H1 (cell line): ENCODE results near the gene RASAL2. TPM values are rescaled to one million over a fixed set of nuclear protein-coding genes. Genes with fewer than 3 reads are reported as not detected.

Experiments used
- CTCF ChIA-PET: fragments of 300-600 bp; sonication (Branson Sonifier 250); formaldehyde crosslinking; loops from one replicate; lab custom pipeline; 2021; ENCODE audit not compliant: partially characterized antibody; lab: Charles Lee
- POLR2A ChIA-PET: fragments of 300-600 bp; sonication (Branson Sonifier 250); formaldehyde crosslinking; loops from one replicate; lab custom pipeline; 2021; ENCODE audit warnings: inconsistent platforms; ENCODE audit not compliant: partially characterized antibody; lab: Charles Lee
- DNase-seq, 2 experiments: peaks; one replicate each; pipeline versions ENCODE4 v3.0.0 to v3.0.0-alpha.2; 2010 to 2022; ENCODE audit warnings: low spot score in 2 of 2, low read depth in 1 of 2, mixed read lengths in 1 of 2
- FAIRE-seq: peaks from 2 replicates; lab custom pipeline; 2011; peaks lifted over from hg19 to GRCh38; lab: Jason Lieb, UNC
- H2AFZ ChIP-seq: 2 replicates; pipeline ENCODE4 v1.8.1; 2012; ENCODE audit warnings: low read length, inconsistent platforms
- H2AK5ac ChIP-seq: 2 replicates; pipeline ENCODE4 v1.6.1; 2013; ENCODE audit warnings: low read depth, low read length
- H2BK120ac ChIP-seq: replicated peaks from 2 replicates; pipeline ENCODE3; 2013; ENCODE audit warnings: low read depth, low read length, inconsistent platforms
- H2BK12ac ChIP-seq: 2 replicates; pipeline ENCODE4 v1.6.1; 2013; ENCODE audit warnings: low read depth, low read length
- H2BK15ac ChIP-seq: 2 replicates; pipeline ENCODE4 v1.6.1; 2013; ENCODE audit warnings: low read length
- H2BK20ac ChIP-seq: 2 replicates; pipeline ENCODE4 v1.6.1; 2013; ENCODE audit warnings: low read length
- H2BK5ac ChIP-seq: 2 replicates; pipeline ENCODE4 v1.6.1; 2013; ENCODE audit warnings: low read depth, low read length
- H3K14ac ChIP-seq: 2 replicates; pipeline ENCODE4 v1.6.1; 2013; ENCODE audit warnings: inconsistent platforms; ENCODE audit not compliant: insufficient read length
- H3K18ac ChIP-seq: 2 replicates; pipeline ENCODE4 v1.6.1; 2013; ENCODE audit warnings: low read length; ENCODE audit errors: extremely low read depth
- H3K23ac ChIP-seq: 2 replicates; pipeline ENCODE4 v1.6.1; 2013; ENCODE audit warnings: inconsistent platforms; ENCODE audit not compliant: insufficient read length
- H3K23me2 ChIP-seq: 2 replicates; pipeline ENCODE4 v1.6.1; 2013; ENCODE audit warnings: low read depth, low read length
- H3K27ac ChIP-seq: 2 replicates; pipeline ENCODE4 v1.6.1; 2011; ENCODE audit warnings: low read depth, low read length, inconsistent platforms
- H3K27me3 ChIP-seq, 4 experiments: replicated peaks in 1 of 4; 1 replicate in 1 of 4; 2 replicates in 3 of 4; pipeline versions ENCODE4 v1.6.1 to v1.8.1; 2011 to 2013; ENCODE audit warnings: low read length in 3 of 4, mild to moderate bottlenecking in 3 of 4, inconsistent platforms in 2 of 4, mixed read lengths in 2 of 4, moderate library complexity in 1 of 4; ENCODE audit not compliant: control insufficient read depth in 3 of 4, insufficient read depth in 3 of 4; ENCODE audit errors: extremely low read depth in 1 of 4
- H3K36me3 ChIP-seq, 4 experiments: 2 replicates each; pipeline versions ENCODE4 v1.6.1 to v1.8.1; 2011 to 2013; ENCODE audit warnings: mild to moderate bottlenecking in 4 of 4, low read length in 3 of 4, moderate library complexity in 2 of 4, control low read depth in 1 of 4, inconsistent platforms in 1 of 4; ENCODE audit not compliant: insufficient read depth in 4 of 4, control insufficient read depth in 2 of 4
- H3K4ac ChIP-seq: replicated peaks from 2 replicates; pipeline ENCODE3; 2013; ENCODE audit warnings: low read length, low read depth, mixed read lengths, inconsistent platforms; ENCODE audit not compliant: insufficient read length
- H3K4me1 ChIP-seq, 4 experiments: replicated peaks in 1 of 4; 1 replicate in 1 of 4; 2 replicates in 3 of 4; pipeline versions ENCODE4 v1.6.1 to v1.8.1; 2011 to 2013; ENCODE audit warnings: low read length in 3 of 4, inconsistent platforms in 2 of 4, mixed read lengths in 1 of 4; ENCODE audit not compliant: insufficient read depth in 4 of 4, control insufficient read depth in 3 of 4
- H3K4me2 ChIP-seq, 2 experiments: 2 replicates each; pipeline versions ENCODE4 v1.6.1 to v1.8.1; 2011 to 2013; ENCODE audit warnings: low read depth in 2 of 2, low read length in 2 of 2, control low read depth in 1 of 2, inconsistent platforms in 1 of 2, mild to moderate bottlenecking in 1 of 2; ENCODE audit not compliant: insufficient read depth in 1 of 2
- H3K4me3 ChIP-seq, 4 experiments: fragments of 200-600, 300-600 bp in 1 of 4; sonication (generic), shearing (Covaris generic), sonication (Bioruptor Twin) in 1 of 4; 2 replicates each; pipeline versions ENCODE4 v1.5.1 to v1.8.1; 2011 to 2016; ENCODE audit warnings: low read length in 4 of 4, low read depth in 3 of 4, control low read depth in 2 of 4, inconsistent platforms in 2 of 4, mild to moderate bottlenecking in 2 of 4, mixed read lengths in 1 of 4, moderate library complexity in 1 of 4; ENCODE audit not compliant: insufficient read depth in 2 of 4; ENCODE audit errors: extremely low read depth in 1 of 4
- H3K56ac ChIP-seq: replicated peaks from 2 replicates; pipeline ENCODE3; 2013; ENCODE audit warnings: low read depth, mild to moderate bottlenecking, mixed read lengths, low read length, inconsistent platforms; ENCODE audit not compliant: insufficient read length
- H3K79me1 ChIP-seq: 2 replicates; pipeline ENCODE4 v1.6.1; 2013; ENCODE audit warnings: low read depth, low read length, control low read depth
- H3K79me2 ChIP-seq, 2 experiments: 2 replicates each; pipeline versions ENCODE4 v1.6.1 to v1.8.1; 2012 to 2013; ENCODE audit warnings: low read length in 2 of 2, mild to moderate bottlenecking in 2 of 2, inconsistent platforms in 1 of 2; ENCODE audit not compliant: insufficient read depth in 2 of 2, control insufficient read depth in 1 of 2
- H3K9ac ChIP-seq, 4 experiments: replicated peaks in 1 of 4; 1 replicate in 1 of 4; 2 replicates in 3 of 4; pipeline versions ENCODE4 v1.6.1 to v1.8.1; 2011 to 2013; ENCODE audit warnings: low read depth in 3 of 4, low read length in 3 of 4, control low read depth in 2 of 4, mild to moderate bottlenecking in 2 of 4, moderate library complexity in 2 of 4, inconsistent platforms in 1 of 4; ENCODE audit errors: extremely low read depth in 1 of 4
- H3K9me3 ChIP-seq, 2 experiments: 2 replicates each; pipeline versions ENCODE4 v1.6.1 to v1.8.1; 2012 to 2013; ENCODE audit warnings: mild to moderate bottlenecking in 2 of 2, moderate library complexity in 2 of 2, control low read depth in 1 of 2, inconsistent platforms in 1 of 2, low read depth in 1 of 2, low read length in 1 of 2, mixed read lengths in 1 of 2; ENCODE audit not compliant: insufficient read depth in 2 of 2
- H4K20me1 ChIP-seq, 2 experiments: replicated peaks in 1 of 2; 2 replicates each; pipeline versions ENCODE3 to v1.8.1; 2011 to 2013; ENCODE audit warnings: inconsistent platforms in 2 of 2, low read length in 2 of 2, mild to moderate bottlenecking in 1 of 2; ENCODE audit not compliant: insufficient read depth in 2 of 2, control insufficient read depth in 1 of 2
- H4K5ac ChIP-seq: 2 replicates; pipeline ENCODE4 v1.6.1; 2013; ENCODE audit warnings: low read length, low read depth, mixed read lengths, inconsistent platforms; ENCODE audit not compliant: insufficient read length
- H4K8ac ChIP-seq: 2 replicates; pipeline ENCODE4 v1.8.0; 2013; ENCODE audit warnings: mild to moderate bottlenecking, moderate library complexity, low read length, inconsistent platforms; ENCODE audit not compliant: insufficient read depth; ENCODE audit errors: extremely low read depth
- H4K91ac ChIP-seq: replicated peaks from 2 replicates; pipeline ENCODE3; 2013; ENCODE audit warnings: low read length, mixed read lengths, inconsistent platforms; ENCODE audit not compliant: insufficient read length
- HDAC2 ChIP-seq, 2 experiments: fragments of 300-600 bp in 1 of 2; sonication (generic) in 1 of 2; IDR thresholded peaks; 2 replicates each; pipeline ENCODE4 v1.6.1; 2011 to 2012; ENCODE audit warnings: low read depth in 2 of 2, low read length in 2 of 2, mild to moderate bottlenecking in 2 of 2, moderate library complexity in 2 of 2, borderline replicate concordance in 1 of 2, inconsistent platforms in 1 of 2
- RAD21 ChIP-seq, 2 experiments: IDR thresholded peaks in 1 of 2; conservative IDR thresholded peaks in 1 of 2; 2 replicates each; pipeline ENCODE4 v1.6.1; 2011; ENCODE audit warnings: low read depth in 2 of 2, low read length in 2 of 2, improper control_type of control experiment in 1 of 2, inconsistent platforms in 1 of 2, mild to moderate bottlenecking in 1 of 2, moderate library complexity in 1 of 2
- SP4 ChIP-seq: IDR thresholded peaks from 2 replicates; pipeline ENCODE4 v1.6.1; 2012; ENCODE audit warnings: low read length, inconsistent platforms
- SUZ12 ChIP-seq: fragments of 200-600 bp; sonication (generic); IDR thresholded peaks from 2 replicates; pipeline ENCODE4 v1.6.1; 2012; ENCODE audit warnings: mild to moderate bottlenecking, inconsistent platforms, low read length, moderate library complexity, mixed read lengths
- ZNF274 ChIP-seq: IDR thresholded peaks from 2 replicates; pipeline ENCODE4 v1.7.0; 2012; ENCODE audit warnings: low read length, borderline replicate concordance; ENCODE audit errors: extremely low read depth
- WGBS, 2 experiments: shearing (Covaris generic) in 1 of 2; methylation state at CpG; one replicate each; pipeline versions ENCODE4 v1.1.6 to v1.1.7; 2013 to 2015; ENCODE audit warnings: low lambda C conversion rate in 2 of 2, mixed read lengths in 2 of 2, inconsistent platforms in 1 of 2, low coverage in 1 of 2, missing lambda C conversion rate in 1 of 2; ENCODE audit not compliant: insufficient replicate concordance in 2 of 2, insufficient coverage in 1 of 2, insufficient read length in 1 of 2; ENCODE audit errors: extremely low coverage in 1 of 2, missing lambda C conversion rate in 1 of 2; 5-methylcytosine and 5-hydroxymethylcytosine counted together
- polyA plus RNA-seq, 7 experiments: library from polyadenylated mRNA; depleted of rRNA in 3 of 7; stranded (reverse) in 5 of 7; unstranded in 2 of 7; fragments of >200 nt in 5 of 7; fragments of 200-250 nt in 2 of 7; gene quantifications; 1 replicate in 5 of 7; 2 replicates in 1 of 7; 4 replicates in 1 of 7; pipeline versions ENCODE4 v1.2.1 to v1.2.3, GENCODE V29; 2011 to 2013; ENCODE audit warnings: missing spikeins in 2 of 7, mixed read lengths in 2 of 7
- total RNA-seq: library from RNA; stranded (reverse); fragmentation: NEBNext Ultra II Directional; extraction: Animal tissue kit (Norgen Biotek cat#: 25700); gene quantifications from 2 replicates; pipeline ENCODE4 v1.2.1, GENCODE V29; 2021

RASAL2 gene
- total and polyA plus RNA-seq, 2 of the 8 experiments (the other 6 are each of a cell fraction or from before 2014, with no cell fraction given): 15.9 to 32.5 TPM

GRCh38 chr1:178393370-178393769 is 299.5 kb downstream of the RASAL2 start:
- no peaks in the 10 kb centered on the region; the same call in 1 of the 2 replicates for H3K79me1 ChIP-seq
- H3K56ac ChIP-seq: no peak overlapping the region
- no peaks in the 10 kb centered on the region for H3K4me1 ChIP-seq
- no peak overlapping the region for H2BK15ac ChIP-seq
- H2AFZ ChIP-seq: no peak overlapping the region
- no peak overlapping the region for H2AK5ac ChIP-seq
- peaks cover 0 to 1% of the 10 kb centered on the region in 2 experiments for H4K20me1 ChIP-seq
- POLR2A ChIA-PET: interaction anchor here (0.9 kb wide), 1 partner anchor 19 kb away, joined by 3 read pairs; no protein-coding TSS in a partner anchor
- H3K4me3 ChIP-seq: no peak overlapping the region
- no peak overlapping the region for H3K23ac ChIP-seq
- H4K91ac ChIP-seq: no peak overlapping the region
- H4K5ac ChIP-seq: no peak overlapping the region
- H2BK20ac ChIP-seq: no peak overlapping the region
- H2BK120ac ChIP-seq: no peak overlapping the region
- CTCF ChIA-PET: interaction anchor here (0.6 to 0.9 kb wide), 2 partner anchors 54 to 94 kb away, joined by 3 read pairs; no protein-coding TSS in a partner anchor
- no peak overlapping the region for H2BK5ac ChIP-seq
- no peak overlapping the region for H3K4me2 ChIP-seq
- H3K79me2 ChIP-seq: 0 out of 4 replicates have a peak, but pooled peaks cover 0 to 3% of the 10 kb centered on the region in 2 experiments
- H4K8ac ChIP-seq: no peak overlapping the region
- H3K23me2 ChIP-seq: no peaks in the 10 kb centered on the region
- no peak overlapping the region for H3K14ac ChIP-seq
- no peak overlapping the region for H3K4ac ChIP-seq
- FAIRE-seq (no peak), DNase-seq (no peak)
- H2BK12ac ChIP-seq: no peak overlapping the region
- H3K9ac ChIP-seq: no peak overlapping the region
- WGBS, 2 experiments: 87% methylated on average over 10 of the region's 10 CpGs; no CpG with 5 or more reads in 1 of the 2 experiments
- H3K27me3 ChIP-seq: no peaks in the 10 kb centered on the region
- H3K18ac ChIP-seq: no peak overlapping the region
- no peak overlapping the region for H3K27ac ChIP-seq
- H3K9me3 ChIP-seq: no peaks in the 10 kb centered on the region
- no peaks in the 10 kb centered on the region for H3K36me3 ChIP-seq
- TF ChIP-seq ZNF274 (no peak), SUZ12 (no peak), SP4 (no peak), RAD21 (IDR thresholded peaks at IDR 0.05 in 1 of 2, conservative IDR thresholded peaks at IDR 0.05 in 1 of 2; ENCODE audit: low read depth in 2 of 2, low read length in 2 of 2) (no peak), HDAC2 (IDR thresholded peaks at IDR 0.05; ENCODE audit: borderline replicate concordance in 1 of 2, low read depth in 2 of 2, low read length in 2 of 2) (no peak)
